Prostate gland (tissue), 2 donors: ENCODE data around the gene PCDH1.

Experiments
- POLR2A ChIP-seq: fragments of 450-650 bp; IDR thresholded peaks from one replicate; pipeline ENCODE4 v1.6.1; 2016; ENCODE audit warnings: antibody characterized with exemption, mild to moderate bottlenecking
- TF ChIP-seq, protein P1 (sequence below), 4 experiments: fragments of 200-600 bp in 2 of 4; fragments of 450-650 bp in 2 of 4; sonication (generic) in 2 of 4; IDR thresholded peaks; 1 replicate in 3 of 4; 2 replicates in 1 of 4; pipeline ENCODE4 v1.5.1; 2016 to 2019; ENCODE audit warnings: antibody characterized with exemption in 4 of 4, mild to moderate bottlenecking in 2 of 4, moderate library complexity in 2 of 4

DNA sequence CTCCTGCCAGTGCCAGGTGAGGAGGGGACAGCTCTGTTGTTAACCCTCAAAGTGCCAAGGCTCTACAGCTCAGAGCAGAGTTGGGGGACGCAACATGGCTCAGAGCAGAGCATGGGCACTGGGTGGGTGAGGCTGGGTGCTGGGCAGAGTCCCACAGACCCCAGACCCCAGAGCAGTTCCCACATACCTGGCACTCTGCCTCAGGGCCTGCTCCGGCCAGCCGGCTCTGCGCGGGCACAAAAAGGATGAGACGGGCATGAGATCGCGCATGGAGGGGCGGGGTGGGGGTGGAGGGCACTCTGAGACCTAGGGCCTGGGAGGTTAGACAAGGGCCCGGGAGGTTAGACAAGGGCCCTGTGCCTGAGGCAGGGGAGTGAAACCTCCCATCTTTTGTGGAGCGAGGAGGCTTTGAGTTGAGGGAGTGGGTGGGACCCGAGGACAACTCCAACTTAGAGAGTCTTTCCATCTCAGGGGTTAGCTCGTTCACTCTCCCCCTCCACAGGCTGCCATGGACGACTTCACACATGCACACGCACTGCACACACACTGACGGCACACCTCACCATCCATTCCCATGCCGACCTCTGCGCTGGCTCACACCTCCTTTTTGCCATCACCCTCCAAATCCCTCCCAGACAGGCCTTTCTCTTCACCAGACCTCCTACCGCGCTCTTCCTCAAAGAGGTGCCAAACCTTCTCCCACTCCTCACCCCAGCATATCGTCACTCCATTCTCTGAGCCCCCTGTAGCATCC is 22.0 kb downstream of the PCDH1 start:
- TF ChIP-seq, protein P1, sequence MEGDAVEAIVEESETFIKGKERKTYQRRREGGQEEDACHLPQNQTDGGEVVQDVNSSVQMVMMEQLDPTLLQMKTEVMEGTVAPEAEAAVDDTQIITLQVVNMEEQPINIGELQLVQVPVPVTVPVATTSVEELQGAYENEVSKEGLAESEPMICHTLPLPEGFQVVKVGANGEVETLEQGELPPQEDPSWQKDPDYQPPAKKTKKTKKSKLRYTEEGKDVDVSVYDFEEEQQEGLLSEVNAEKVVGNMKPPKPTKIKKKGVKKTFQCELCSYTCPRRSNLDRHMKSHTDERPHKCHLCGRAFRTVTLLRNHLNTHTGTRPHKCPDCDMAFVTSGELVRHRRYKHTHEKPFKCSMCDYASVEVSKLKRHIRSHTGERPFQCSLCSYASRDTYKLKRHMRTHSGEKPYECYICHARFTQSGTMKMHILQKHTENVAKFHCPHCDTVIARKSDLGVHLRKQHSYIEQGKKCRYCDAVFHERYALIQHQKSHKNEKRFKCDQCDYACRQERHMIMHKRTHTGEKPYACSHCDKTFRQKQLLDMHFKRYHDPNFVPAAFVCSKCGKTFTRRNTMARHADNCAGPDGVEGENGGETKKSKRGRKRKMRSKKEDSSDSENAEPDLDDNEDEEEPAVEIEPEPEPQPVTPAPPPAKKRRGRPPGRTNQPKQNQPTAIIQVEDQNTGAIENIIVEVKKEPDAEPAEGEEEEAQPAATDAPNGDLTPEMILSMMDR (IDR thresholded peaks at IDR 0.05): no peak
- TF ChIP-seq POLR2A: no peak
